Medulla oblongata (tissue), 1 donor: Measurements from ENCODE around the gene KCNJ10.
"Not testable (repeated sequence)": the region's sequence is repeated elsewhere in the genome, so short reads cannot be mapped to it uniquely, and the experiment has no call there.

Source experiments
- DNase-seq: peaks from one replicate; pipeline ENCODE4 v3.0.0-alpha.2; 2015; ENCODE audit errors: extremely low spot score

The KCNJ10 gene

DNA sequence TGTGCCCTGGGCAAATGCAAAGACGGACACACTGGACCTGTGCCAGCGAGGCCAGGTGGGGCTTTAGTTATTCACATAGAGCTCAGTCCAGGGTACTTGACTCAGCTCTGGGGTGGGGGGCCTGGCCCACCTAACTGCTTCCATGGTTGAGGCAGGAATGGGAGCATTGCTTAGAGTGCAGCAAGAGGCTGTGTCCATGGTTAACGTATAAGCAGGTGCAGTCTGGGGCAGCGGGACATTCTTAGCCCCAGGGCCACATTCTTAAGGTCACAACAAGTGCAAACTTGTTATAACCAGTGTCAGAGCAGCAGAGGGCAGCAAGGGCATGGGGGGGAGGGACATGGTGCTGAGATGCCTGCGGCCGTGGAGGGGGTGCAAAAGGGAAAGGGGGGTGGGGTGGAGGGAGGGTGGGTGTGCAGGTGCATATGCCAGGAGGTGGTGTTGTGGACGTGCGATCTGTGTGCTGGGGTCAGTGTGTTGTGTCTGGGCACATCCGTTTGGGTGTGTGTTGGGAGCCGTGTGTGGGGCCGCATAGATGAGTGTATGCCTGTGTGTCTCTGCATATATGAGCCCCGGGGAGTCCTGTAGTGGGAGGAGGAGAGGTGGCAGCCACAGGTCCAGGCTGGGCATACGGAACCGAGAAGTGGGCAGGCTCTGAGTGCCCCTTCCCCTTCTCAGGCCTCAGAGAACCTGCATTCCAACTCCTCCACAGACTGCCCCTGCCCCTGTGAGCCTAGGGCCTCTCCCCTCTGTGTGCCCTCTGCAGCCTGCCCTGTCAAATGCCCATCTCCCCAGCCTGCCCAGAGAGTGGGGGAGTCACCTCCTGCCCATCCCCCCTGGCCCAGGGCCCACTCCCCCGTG is 8.4 kb downstream of the KCNJ10 start:
- DNase-seq = peak; percentile 63

DNA sequence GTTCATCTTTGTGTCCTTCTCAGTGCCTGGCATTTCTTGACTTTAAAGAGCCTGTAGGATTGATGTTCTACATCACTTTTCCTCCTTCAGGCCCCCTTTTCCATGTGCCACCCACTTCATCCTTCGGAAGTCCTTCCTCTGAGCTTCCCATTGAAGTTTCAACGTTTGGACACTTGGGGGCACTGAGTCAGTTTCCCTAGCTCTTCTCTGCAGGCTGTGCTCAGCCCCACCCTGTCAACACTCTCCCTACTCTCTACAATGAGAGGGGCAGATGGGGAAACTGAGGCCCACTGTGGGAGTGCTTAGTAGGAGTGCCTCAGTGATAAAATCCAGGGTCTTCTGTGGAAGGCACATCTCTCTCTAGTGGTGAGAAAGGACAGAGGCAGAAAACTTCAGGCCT is 11.9 kb downstream of the KCNJ10 start:
- DNase-seq = no peak

DNA sequence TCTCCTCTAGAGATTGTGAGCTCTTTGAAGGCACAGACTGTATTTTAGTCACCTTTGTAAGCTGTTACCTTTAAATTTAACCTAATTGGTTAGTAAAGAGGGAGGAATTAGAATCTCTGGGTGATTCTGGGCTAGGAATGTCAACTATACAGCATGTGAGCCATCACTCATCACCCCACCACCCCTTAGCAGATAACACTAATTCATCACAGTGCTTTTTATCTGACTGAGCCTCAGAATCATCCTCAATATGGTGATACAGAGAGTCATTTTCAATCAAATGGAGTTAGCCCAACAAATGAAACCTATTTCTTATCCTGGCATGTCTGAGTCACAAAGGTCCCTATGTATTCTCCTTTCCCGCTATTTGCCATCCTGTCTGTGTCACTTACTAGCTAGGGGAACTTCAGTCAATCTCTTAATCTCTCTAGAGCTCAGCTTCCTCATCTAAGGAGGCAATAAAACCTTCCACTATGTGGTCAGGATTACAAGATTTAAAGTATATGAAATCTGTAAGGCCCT is 13.3 kb downstream of the KCNJ10 start:
- DNase-seq = no peak

DNA sequence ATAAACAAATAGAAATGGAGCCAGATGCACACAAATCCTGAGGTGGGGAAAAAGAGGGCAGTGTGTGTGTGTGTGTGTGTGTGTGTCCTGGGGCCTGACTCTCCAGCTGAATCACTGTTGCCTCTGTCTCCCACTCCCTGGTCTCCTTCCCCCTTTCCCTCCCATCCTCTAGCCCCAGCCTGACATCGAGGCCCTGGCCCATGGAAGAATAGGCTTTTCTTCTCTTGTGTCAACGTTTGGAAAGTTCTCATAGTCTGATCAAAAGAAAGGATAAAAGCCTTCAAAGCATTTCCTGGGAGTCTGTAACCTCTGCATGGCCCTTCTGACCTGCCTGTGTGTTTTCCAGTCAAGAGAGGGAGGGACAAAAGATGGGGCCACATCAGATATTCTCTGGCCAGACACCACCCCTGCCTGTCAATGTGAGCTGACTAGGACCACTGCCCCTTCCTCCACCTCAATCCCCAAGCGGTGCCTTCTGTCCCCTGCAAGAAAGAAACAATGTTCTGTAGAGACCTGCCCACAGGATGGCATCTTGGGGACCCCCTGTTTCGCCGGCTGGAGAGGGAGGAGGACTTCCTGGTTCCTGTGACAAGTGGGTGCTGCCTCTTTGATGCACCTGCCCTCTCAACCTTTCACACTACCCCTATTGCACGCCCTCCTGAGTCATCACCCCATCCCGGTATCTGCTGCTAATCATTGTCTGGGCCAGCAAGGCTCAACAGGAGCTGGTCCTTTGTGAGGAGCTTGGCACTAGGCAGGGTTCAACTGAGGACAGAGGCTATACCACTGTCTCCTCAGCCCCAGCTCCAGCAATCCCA is 16.2 kb downstream of the KCNJ10 start:
- DNase-seq = peak; percentile 67

DNA sequence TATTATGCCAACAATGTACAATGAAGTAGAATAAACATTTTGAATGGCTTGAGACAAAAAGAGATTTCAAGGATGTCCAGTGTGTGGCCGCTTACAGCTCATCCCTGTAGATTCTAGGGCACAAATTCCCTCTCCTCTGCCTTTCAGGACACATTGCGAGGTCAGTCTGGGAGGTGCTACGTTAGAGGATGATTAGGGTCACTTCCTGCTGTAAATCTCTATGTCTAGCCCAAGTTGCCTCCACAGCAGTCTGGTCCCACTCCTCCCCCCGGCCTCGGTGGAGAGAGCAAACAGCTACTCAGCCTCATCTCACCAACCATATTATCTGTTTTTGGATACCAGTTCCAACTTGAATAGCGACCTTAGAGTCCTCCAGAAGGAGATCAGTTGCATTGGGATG is 17.0 kb downstream of the KCNJ10 start:
- no peak for DNase-seq

DNA sequence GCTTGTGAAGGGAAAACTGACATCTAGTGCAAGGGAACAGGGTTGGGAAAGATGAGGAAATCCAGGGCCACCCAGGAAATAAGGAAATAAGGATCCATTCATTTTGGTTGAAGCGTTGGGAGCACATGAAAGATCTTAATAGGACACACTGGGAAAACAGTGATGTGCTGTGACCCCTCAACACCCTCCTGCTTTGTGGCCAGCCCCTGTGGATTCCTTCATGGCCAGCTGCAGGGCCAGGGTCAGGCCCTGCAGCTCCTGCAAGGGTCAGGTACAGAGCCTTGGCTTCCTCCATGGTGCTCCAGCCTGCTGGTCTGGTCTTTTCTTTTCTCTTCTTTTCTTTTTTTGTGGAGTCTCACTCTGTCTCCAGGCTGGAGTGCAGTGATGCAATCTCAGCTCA is 19.3 kb downstream of the KCNJ10 start:
- DNase-seq = no peak

DNA sequence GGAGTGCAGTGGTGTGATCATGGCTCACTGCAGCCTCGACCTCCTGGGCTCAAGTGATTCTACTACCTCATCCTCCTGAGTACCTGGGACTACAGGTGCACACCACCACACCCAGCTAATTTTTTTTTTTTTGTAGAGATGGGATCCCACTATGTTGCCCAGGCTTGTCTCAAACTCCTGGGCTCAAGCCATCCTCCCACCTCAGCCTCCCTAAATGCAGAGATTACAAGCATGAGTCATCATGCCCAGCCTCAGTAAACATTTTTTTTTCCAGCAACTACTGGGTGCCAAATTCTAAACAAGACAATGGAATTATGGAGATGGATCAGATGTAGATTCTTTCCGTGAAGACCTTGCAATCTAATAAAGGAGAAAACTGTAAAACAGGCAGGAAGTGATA is 19.8 kb downstream of the KCNJ10 start:
- DNase-seq = not testable (repeated sequence)

DNA sequence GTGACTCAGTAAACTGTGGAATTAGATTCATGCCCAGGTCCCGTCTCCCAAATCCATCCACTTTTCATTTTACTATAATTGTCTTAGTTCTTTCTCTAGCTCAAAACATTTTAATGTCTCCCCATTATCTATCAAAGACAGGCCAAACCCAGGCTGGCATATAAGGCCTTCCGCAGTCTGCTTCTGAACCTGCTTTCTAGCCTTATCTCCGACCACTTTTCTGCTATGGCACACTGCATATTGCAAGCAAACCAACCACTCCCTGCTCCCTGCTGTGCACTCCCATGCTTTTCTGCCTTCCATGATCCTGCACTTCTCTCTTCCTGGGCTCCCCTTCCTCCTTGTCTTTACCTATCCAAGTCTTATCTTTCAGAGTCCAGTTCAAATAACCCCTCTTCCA is 20.9 kb downstream of the KCNJ10 start:
- DNase-seq = peak; percentile 3

DNA sequence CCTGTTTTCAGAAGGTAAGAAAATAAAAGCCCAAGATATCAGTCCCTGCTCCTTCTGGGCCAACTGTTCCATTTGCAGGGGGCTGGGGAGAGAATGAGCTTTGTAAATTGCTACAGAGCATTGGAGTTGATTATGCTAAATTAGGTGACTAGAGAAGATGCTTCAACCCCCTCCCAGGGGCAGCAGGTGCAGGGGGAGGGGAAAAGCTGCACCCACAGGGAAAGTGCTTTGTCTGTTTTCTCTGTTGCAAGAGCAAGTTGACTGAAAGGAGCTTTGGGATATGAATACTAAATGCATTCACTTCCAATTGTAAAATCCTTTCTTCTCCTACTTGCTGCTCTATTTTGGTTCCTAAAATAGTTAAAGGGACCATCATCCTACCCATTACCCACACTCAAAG is 21.6 kb downstream of the KCNJ10 start:
- DNase-seq = peak; percentile 14

DNA sequence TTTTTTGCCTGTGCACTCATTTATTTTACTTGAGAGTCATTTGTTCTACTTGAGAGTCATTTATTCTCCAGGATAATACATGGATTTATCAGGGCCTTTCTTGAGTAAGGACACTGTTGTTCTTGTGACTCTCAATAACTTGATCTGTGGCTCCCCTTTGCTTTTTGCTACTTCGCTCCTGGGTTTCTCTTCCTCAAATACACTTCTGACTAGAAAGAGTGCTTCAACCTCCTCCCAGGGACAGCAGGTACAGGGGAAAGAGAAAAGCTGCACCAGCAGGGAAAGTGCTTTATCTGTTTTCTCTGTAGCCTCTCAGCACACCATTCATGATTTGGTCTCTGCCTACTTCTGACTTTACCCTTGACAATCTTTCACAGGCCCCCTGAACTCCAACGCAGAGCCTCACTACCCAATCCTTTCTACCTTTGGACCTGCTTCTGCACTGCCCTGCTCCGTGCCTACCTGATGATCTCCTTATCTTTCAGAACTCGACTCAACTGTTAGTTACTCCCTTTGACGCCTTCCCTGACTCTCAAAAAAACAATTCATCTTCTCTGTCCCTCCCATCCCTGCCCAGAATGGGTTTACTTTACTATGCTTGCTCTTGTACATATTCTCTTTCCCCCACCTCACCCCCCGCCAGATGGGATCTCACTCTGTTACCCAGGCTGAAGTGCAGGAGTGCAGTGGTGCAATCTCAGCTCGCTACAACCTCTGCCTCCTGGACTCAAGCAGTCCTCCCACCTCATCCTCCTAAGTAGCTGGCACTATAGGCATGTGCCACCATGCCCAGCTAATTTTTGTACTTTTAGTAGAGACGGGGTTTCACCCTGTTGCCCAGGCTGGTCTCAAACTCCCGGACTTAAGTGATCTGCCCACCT is 22.6 kb downstream of the KCNJ10 start:
- peak; percentile 12 for DNase-seq

DNA sequence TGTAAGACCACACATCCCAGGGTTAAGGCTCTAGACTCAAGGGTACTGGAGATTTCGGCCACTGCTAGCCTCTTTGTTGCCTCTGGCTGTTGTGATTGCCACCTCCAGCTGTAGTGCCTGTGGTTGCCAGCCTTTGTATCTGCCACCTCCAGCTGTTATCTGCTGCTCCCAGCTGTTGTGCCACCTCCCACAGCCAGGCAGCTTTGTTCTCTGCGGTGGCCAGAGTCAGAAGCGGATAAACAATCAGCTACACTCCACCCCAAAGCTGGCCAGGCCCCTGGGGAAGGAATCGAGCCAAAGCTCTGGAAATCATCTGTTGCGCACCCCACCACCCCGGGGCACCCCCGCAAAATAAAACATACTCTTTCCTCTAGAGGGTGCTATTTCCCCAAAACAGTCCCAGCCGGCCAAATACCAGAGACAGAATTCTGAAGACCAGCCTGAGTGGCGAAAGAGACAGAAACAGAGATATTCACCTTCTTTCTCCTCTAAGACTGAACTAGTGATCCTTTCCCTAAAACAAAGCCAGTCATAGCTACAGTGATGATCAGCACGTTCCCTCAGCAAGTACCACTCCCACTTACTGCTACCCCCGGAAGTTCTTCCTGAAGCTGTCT is 23.4 kb downstream of the KCNJ10 start:
- DNase-seq = peak; percentile 96

DNA sequence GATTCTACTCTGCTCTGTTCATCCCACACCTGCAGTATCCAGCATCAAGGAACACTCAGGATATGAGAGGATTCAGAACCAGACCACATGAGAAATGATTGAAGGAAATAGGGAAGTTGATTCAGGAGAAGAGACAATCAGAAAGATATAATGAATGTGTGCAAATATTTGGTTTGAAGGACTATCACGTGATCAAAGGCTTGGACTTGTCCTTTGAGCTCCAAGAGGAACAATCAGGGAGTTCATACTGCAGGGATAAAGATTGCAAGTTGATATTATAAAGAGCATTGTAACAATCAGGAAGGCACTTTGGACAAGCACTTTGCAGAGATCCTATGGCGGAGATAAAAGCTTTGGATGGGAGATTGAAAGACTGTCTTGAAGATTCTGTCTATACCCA is 24.3 kb downstream of the KCNJ10 start:
- DNase-seq = peak; percentile 45

DNA sequence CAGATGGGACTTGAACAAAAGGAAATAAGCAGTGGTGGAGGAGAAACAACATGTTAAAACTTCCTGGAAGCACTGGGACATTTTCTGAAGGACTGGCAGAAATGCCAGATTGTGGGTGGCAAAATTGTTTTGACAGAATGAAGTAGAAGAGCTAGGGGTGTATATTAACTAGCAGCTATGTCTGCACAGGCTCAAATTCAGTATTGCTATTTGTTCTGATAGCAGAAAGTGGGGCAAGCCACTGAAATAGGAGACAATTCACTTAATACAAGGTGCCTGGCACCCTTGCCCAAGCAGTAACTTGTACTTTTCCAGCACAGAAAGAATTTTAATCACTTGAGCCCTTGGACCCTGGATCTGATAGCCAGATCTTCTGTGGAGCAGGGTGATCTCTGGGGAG is 26.4 kb downstream of the KCNJ10 start:
- DNase-seq = no peak

DNA sequence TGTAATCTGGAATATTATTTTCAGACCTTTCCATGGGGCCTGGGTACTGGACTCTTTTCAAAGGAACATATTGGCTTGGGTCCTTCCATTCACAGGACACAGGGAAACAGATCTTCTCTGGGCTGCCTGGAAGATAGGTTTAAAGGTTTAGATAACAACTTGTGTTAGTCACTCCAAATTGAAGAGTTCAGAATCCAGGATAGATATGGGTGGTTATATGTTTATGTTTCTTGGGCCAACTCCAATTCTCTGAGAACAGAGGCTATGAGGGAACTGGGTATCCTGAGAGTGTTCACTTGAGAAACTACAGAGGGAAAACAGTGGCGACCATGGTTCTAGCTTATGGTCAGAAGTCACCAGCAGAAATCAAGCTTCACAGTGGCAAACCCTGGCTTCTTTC is 29.5 kb downstream of the KCNJ10 start:
- no peak for DNase-seq

DNA sequence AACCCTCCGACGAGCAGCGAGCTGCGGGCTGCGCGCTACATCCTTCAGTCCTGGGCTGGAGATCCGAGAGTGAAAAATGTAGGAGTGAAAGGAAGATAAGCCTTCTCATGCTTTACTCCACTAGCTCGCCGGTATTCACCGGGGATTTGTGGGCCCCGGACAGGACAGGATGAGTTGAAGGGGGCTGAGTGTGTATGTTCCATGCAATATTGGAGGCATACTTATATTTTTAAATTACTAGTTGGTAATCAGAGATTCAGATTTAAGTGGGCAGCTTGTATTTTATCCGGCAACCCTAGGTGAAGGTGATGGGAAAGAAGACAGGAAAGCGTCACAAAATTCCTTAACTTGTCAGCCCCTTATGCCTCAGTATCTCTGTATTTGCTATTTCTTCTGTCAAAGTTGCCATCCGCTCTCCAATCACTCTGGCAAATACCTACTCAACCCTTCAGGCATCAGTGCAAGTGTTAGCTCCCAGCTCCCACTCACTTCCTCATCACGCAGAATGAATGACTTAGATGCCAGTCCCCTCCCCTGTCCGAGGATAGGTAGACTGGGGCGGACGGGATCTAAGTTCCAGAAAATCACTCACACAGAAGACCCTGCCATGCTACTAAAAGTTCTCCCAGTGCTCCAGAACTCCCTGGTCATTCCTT is 37.7 kb downstream of the KCNJ10 start:
- no peak for DNase-seq

DNA sequence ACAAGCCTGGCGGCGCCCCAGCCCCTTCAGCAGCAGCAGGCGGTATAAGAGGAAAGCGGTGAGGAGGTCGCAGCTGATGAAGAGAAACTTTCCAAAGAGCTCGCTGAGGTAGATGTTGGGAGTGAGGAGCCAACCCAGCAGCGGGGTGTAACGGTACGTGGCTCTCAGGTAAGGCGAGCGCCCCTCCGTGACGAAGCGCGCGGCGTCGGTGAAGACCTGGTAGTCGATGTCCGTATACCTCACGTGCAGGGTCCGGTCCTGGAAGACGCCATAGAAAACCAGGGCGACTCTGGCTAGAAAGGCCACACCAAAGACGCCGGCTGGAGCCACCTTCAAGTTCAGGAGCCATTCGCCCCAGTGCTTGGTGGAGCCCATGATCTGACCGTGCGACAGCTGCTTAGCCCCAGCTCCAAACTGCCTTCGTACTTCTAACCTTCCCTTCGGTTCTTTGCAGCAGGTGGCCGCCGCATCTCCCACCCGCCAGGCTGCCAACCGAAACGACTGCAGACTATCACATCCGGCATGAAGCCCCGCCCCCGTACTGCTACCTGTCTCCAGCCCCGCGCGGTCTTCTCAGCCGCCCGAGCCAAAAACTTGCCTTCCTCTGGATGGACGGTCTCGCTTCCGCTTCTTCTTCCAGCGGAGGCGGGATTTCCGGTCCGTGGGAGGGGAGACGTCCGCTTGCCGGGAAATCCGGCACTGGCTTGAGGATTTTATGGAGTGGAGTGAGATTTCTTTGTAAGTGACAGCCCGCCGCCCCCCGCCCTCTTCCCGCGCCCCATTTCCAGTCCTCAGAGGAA is 38.4 kb downstream of the KCNJ10 start, which contains the start of gene PIGM:
TSS of gene PIGM (minus strand) at position 626 of the 800 bp plus-strand sequence. CDS start at position 375, 251 bp downstream.
- peak; percentile 97 for DNase-seq

DNA sequence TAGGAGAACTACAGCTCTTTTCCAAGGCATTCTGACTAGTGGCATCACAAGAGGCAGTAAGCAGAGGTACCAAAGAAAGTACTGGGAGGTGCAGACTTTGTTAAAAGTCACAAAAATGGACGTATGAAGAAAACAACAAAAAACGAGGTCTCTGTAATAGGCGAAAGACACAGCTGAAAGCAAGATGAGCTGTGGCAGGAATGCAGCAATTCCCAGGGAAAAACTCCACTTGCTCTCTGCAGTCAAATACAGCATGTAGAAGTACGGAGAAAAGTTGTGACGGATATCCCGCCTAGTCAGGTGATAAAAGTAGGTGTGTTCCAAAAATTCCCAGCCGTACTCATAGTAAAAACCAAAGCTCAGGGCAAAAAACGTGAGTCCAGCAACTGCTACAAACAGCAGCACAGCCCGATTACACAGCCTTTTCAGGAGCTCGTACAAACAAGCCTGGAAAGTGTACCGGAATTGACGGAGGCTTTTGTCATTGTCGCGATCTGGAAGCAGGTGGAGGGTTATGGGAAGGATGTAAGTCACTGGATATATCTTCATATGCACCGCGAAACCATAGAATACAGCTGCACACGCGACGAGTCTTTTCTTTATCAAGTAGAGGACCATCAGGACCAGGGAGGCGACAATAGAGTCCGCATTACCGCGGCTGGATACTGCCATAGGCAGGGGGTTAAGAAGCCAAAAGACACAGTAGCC is 39.1 kb downstream of the KCNJ10 start:
- DNase-seq = no peak

DNA sequence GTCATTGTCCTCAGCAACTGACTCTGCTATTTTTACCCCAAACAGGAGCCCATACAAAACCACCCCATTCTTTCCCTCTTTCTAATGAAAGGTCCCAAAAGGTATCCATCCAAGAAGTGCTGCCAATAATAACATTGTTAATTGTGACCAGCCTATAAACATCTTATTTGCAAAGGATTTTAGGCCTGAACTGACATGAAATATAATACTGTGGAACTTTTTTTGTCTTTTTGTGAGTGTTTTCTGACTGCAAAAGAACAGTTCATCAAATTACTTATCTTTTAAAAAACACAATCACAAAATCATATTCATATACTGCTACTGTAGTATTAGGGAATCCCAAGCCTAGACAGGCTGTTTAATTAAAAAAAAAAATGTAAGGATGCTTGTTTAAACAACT is 41.5 kb downstream of the KCNJ10 start:
- no peak for DNase-seq

DNA sequence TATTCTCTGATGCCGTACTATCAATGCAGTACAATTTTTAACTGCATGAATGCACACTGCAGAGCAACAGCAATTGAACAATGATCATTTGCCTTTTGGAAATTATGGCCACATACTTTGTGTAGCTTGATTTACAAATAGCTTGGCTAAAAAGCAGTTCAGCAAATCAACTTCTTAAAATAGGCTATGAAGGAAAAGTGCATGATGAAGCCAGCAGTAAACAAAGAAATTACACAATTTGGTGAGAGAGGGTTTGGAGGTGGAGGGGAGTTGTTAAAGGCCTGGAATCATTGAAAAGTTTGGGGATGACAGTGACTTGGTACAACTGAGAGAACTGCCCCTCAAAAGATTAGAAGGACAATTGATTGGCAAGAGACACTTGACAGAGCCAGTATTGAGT is 44.6 kb downstream of the KCNJ10 start:
- DNase-seq = no peak
